Measurements from ENCODE around the gene ZBTB39. TPM values are rescaled to one million over a fixed set of nuclear protein-coding genes. Genes with fewer than 3 reads are reported as not detected.
A peak's percentile ranks its signal among the peaks of the same experiment; 100 is the strongest.

Gene ZBTB39
- total and polyA plus RNA-seq, 2 donors (not counting 1 experiment from before 2014, with no cell fraction given): 5.4 to 13.9 TPM

DNA sequence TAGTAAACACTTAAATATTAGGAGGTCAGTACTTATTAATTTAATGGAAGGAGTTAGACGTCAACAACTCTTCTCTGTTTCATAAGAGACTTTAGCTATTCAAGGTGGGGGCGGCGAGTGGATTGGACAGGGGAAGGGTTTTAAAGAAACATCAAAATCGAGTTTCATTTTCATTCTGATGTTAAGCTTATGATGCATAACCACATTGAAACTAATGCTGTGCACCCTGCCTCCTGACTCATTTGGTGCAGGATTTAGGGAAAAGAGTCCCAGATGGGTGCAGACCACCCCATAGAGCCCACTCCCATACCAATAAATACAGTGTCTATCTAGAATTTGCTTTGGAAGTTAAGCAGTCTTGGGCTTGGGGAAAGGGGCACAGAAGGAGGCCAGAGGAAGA is 7.4 kb downstream of the ZBTB39 start:
- DNase-seq (peak; percentile 55), ATAC-seq (ENCODE audit: low read depth) (peak; percentile 51)
- no peaks in the 10 kb centered on the region for H3K27me3 ChIP-seq (replicated peaks in 1 of 4; ENCODE audit: control extremely low read depth in 1 of 4, control insufficient read depth in 3 of 4, insufficient read depth in 4 of 4, low read length in 3 of 4)
- H3K4me2 ChIP-seq (replicated peaks; ENCODE audit: low read depth, low read length, poor library complexity, severe bottlenecking): peak overlapping the region; percentile 39
- peaks cover 0 to 49% of the 10 kb centered on the region in 2 experiments for H3K36me3 ChIP-seq (replicated peaks in 1 of 2; ENCODE audit: control extremely low read depth in 1 of 2, control insufficient read depth in 1 of 2, extremely low read depth in 1 of 2, insufficient read depth in 2 of 2, low read length in 1 of 2)
- no peak for TF ChIP-seq EZH2 (IDR thresholded peaks at IDR 0.05; ENCODE audit: borderline replicate concordance, insufficient read depth, low read depth, low read length, poor library complexity, severe bottlenecking)
- TF ChIP-seq, protein P1, sequence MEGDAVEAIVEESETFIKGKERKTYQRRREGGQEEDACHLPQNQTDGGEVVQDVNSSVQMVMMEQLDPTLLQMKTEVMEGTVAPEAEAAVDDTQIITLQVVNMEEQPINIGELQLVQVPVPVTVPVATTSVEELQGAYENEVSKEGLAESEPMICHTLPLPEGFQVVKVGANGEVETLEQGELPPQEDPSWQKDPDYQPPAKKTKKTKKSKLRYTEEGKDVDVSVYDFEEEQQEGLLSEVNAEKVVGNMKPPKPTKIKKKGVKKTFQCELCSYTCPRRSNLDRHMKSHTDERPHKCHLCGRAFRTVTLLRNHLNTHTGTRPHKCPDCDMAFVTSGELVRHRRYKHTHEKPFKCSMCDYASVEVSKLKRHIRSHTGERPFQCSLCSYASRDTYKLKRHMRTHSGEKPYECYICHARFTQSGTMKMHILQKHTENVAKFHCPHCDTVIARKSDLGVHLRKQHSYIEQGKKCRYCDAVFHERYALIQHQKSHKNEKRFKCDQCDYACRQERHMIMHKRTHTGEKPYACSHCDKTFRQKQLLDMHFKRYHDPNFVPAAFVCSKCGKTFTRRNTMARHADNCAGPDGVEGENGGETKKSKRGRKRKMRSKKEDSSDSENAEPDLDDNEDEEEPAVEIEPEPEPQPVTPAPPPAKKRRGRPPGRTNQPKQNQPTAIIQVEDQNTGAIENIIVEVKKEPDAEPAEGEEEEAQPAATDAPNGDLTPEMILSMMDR (IDR thresholded peaks at IDR 0.05): no peak
- WGBS (ENCODE audit: insufficient coverage): no CpG with 5 or more reads among the region's 4 CpGs
- Mint-ChIP-seq H3K27me3 (no peaks in the 10 kb centered on the region), H3K4me3 (peak overlapping the region; percentile 37), H3K27ac (peak overlapping the region; percentile 73), H3K9me3 (ENCODE audit: insufficient read depth) (no peaks in the 10 kb centered on the region), H3K4me1 (peaks cover 43% of the 10 kb centered on the region)
- POLR2A ChIA-PET: no interaction called here
- CTCF ChIA-PET: interaction anchor here (1.2 to 9.2 kb wide), 4 partner anchors 11 to 70 kb away, joined by 3 to 52 read pairs (median 6); no protein-coding TSS in a partner anchor
- H3K27ac ChIP-seq (ENCODE audit: low read length in 2 of 2): peak overlapping the region in 1 of 2 donors; percentile 43
- no peak overlapping the region for H3K4me3 ChIP-seq (ENCODE audit: control extremely low read depth in 1 of 5, extremely low read depth in 1 of 5, insufficient read depth in 1 of 5, low read depth in 2 of 5, low read length in 4 of 5)
- H3K9ac ChIP-seq (ENCODE audit: low read length): peak overlapping the region; percentile 16
- no peaks in the 10 kb centered on the region for H3K9me3 ChIP-seq (ENCODE audit: control extremely low read depth in 1 of 3, control insufficient read depth in 2 of 3, insufficient read depth in 1 of 3, low read length in 2 of 3)
- peaks cover 12 to 18% of the 10 kb centered on the region in 2 donors for H3K4me1 ChIP-seq (ENCODE audit: control insufficient read depth in 2 of 2, insufficient read depth in 2 of 2, low read length in 2 of 2)
- peaks cover 14% of the 10 kb centered on the region for H4K20me1 ChIP-seq (ENCODE audit: control insufficient read depth, insufficient read depth, low read length, poor library complexity, severe bottlenecking)
- intact Hi-C loops (cut with micrococcal nuclease): no loop called here
- peak overlapping the region; percentile 13 for H2AFZ ChIP-seq (ENCODE audit: insufficient read depth, low read depth, low read length, poor library complexity, severe bottlenecking)
- H3K79me2 ChIP-seq (ENCODE audit: control insufficient read depth, insufficient read depth, low read length): peaks cover 52% of the 10 kb centered on the region

DNA sequence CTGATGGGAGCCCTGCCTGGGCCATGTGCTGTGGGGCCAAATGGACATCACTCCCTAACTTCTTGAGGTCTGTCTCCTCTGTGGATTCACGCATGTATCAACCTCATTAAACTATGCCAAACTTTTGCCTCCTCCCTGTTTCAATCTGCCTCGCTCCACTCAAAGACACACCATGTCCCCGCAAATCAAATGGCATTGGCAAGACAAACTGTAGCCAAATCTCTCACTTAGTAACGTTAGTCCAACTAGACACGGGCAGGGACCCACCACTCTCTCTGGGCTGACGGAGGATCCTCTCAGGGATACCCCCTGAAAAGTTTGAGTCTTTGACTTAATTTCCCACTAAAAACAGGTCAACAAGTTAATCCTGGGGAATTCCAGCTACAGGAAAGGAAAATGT is 8.0 kb downstream of the ZBTB39 start:
- Mint-ChIP-seq H3K27me3 (no peaks in the 10 kb centered on the region), H3K4me3 (no peak overlapping the region), H3K27ac (no peak overlapping the region), H3K9me3 (ENCODE audit: insufficient read depth) (no peaks in the 10 kb centered on the region), H3K4me1 (peaks cover 37% of the 10 kb centered on the region)
- Histone ChIP-seq H3K4me2 (replicated peaks; ENCODE audit: low read depth, low read length, poor library complexity, severe bottlenecking) (peak overlapping the region; percentile 39), H3K27me3 (replicated peaks in 1 of 4; ENCODE audit: control extremely low read depth in 1 of 4, control insufficient read depth in 3 of 4, insufficient read depth in 4 of 4, low read length in 3 of 4) (no peaks in the 10 kb centered on the region), H3K4me3 (ENCODE audit: control extremely low read depth in 1 of 5, extremely low read depth in 1 of 5, insufficient read depth in 1 of 5, low read depth in 2 of 5, low read length in 4 of 5) (no peak overlapping the region), H2AFZ (ENCODE audit: insufficient read depth, low read depth, low read length, poor library complexity, severe bottlenecking) (no peak overlapping the region), H3K9me3 (ENCODE audit: control extremely low read depth in 1 of 3, control insufficient read depth in 2 of 3, insufficient read depth in 1 of 3, low read length in 2 of 3) (no peaks in the 10 kb centered on the region), H3K79me2 (ENCODE audit: control insufficient read depth, insufficient read depth, low read length) (peaks cover 45% of the 10 kb centered on the region), H3K36me3 (replicated peaks in 1 of 2; ENCODE audit: control extremely low read depth in 1 of 2, control insufficient read depth in 1 of 2, extremely low read depth in 1 of 2, insufficient read depth in 2 of 2, low read length in 1 of 2) (peaks cover 0 to 42% of the 10 kb centered on the region in 2 experiments), H4K20me1 (ENCODE audit: control insufficient read depth, insufficient read depth, low read length, poor library complexity, severe bottlenecking) (peaks cover 14% of the 10 kb centered on the region), H3K4me1 (ENCODE audit: control insufficient read depth in 2 of 2, insufficient read depth in 2 of 2, low read length in 2 of 2) (peaks cover 12 to 18% of the 10 kb centered on the region in 2 donors), H3K27ac (ENCODE audit: low read length in 2 of 2) (peak overlapping the region in 1 of 2 donors; percentile 43), H3K9ac (ENCODE audit: low read length) (no peak overlapping the region)
- CTCF ChIA-PET: interaction anchor here (0.6 to 9.2 kb wide), 5 partner anchors 10 to 241 kb away, joined by 3 to 52 read pairs (median 5); no protein-coding TSS in a partner anchor
- DNase-seq (no peak), ATAC-seq (ENCODE audit: low read depth) (no peak)
- TF ChIP-seq EZH2 (IDR thresholded peaks at IDR 0.05; ENCODE audit: borderline replicate concordance, insufficient read depth, low read depth, low read length, poor library complexity, severe bottlenecking): no peak
- TF ChIP-seq, protein P1 (IDR thresholded peaks at IDR 0.05): no peak
- intact Hi-C loops (cut with micrococcal nuclease): no loop called here
- WGBS (ENCODE audit: insufficient coverage): 94% methylated on average over 6 of the region's 6 CpGs
- POLR2A ChIA-PET: no interaction called here

All from B cell (primary cell).